Posterior vena cava (tissue), 2 donors: ENCODE results near the gene ZIC1. TPM values are rescaled to one million over a fixed set of nuclear protein-coding genes. Genes with fewer than 3 reads are reported as not detected.

ENCODE experiments used
- DNase-seq: peaks from one replicate; pipeline ENCODE4 v3.0.0-alpha.2; 2020; ENCODE audit warnings: low spot score
- intact Hi-C, 2 donors: fragments of 100-400 bp; cut with DNase I; formaldehyde crosslinking; loops; one replicate each; pipeline versions ENCODE4 v1.14.1 to v1.14.2; 2022 to 2023
- total RNA-seq, 2 donors: library from RNA; stranded (reverse); fragmentation: NEBNext Ultra II Directional; extraction: Animal tissue kit (Norgen Biotek cat#: 25700); gene quantifications; one replicate each; pipeline ENCODE4 v1.2.1, GENCODE V29; 2021
- donor health status: DM: yes; HTN: yes; CAD: no.
- donor health status: DM: yes; HTN: yes; CAD: no.

ZIC1 gene
- total RNA-seq, 2 donors from 2014 or later = 7.5 to 8.7 TPM

GRCh38 chr3:147393261-147393942 lies 15.8 kb upstream of the ZIC1 start:
- intact Hi-C loops = no loop called here
- no peak for DNase-seq

GRCh38 chr3:147393943-147394883 lies 15.0 kb upstream of the ZIC1 start:
- intact Hi-C loops = no loop called here
- DNase-seq = no peak

- intact Hi-C loops = no loop called here
- no peak for DNase-seq
These were observed 14.3 kb upstream of the ZIC1 start for GRCh38 chr3:147394884-147395225.

GRCh38 chr3:147395899-147396711 lies 13.1 kb upstream of the ZIC1 start:
- intact Hi-C loops = no loop called here
- DNase-seq = no peak

GRCh38 chr3:147396712-147397046 lies 12.5 kb upstream of the ZIC1 start:
- no peak for DNase-seq
- intact Hi-C loops = no loop called here

GRCh38 chr3:147397155-147397874 lies 11.8 kb upstream of the ZIC1 start:
- no peak for DNase-seq
- intact Hi-C loops = no loop called here

- intact Hi-C loops = no loop called here
- no peak for DNase-seq
These were observed 11.0 kb upstream of the ZIC1 start for GRCh38 chr3:147397875-147398812.

GRCh38 chr3:147398813-147399534 lies 10.2 kb upstream of the ZIC1 start:
- no peak for DNase-seq
- intact Hi-C loops = no loop called here

GRCh38 chr3:147400111-147400510 lies 9.1 kb upstream of the ZIC1 start:
- no peak for DNase-seq
- intact Hi-C loops = no loop called here

GRCh38 chr3:147400999-147401398 lies 8.2 kb upstream of the ZIC1 start:
- no peak for DNase-seq
- intact Hi-C loops = no loop called here

GRCh38 chr3:147401421-147401820 lies 7.7 kb upstream of the ZIC1 start:
- no peak for DNase-seq
- intact Hi-C loops = no loop called here

GRCh38 chr3:147402159-147402558 lies 7.0 kb upstream of the ZIC1 start:
- DNase-seq = no peak
- intact Hi-C loops = no loop called here

- DNase-seq = no peak
- intact Hi-C loops = no loop called here
These were observed 5.7 kb upstream of the ZIC1 start for GRCh38 chr3:147403511-147403910.

- intact Hi-C loops = no loop called here
- DNase-seq = no peak
These were observed 5.0 kb upstream of the ZIC1 start for GRCh38 chr3:147404000-147404799.

GRCh38 chr3:147404800-147405230 lies 4.3 kb upstream of the ZIC1 start:
- intact Hi-C loops = no loop called here
- no peak for DNase-seq

GRCh38 chr3:147405231-147406027 lies 3.7 kb upstream of the ZIC1 start:
- intact Hi-C loops = no loop called here
- DNase-seq = no peak
